ENCODE measurements around the gene SPAG16. TPM values are rescaled to one million over a fixed set of nuclear protein-coding genes. Genes with fewer than 3 reads are reported as not detected.

Gene SPAG16
- total RNA-seq, 2 donors from 2014 or later: 15.5 to 22.8 TPM

- 38 to 46% methylated on average over 2 of the region's 2 CpGs for WGBS, 2 donors
- TF ChIP-seq, protein P1, sequence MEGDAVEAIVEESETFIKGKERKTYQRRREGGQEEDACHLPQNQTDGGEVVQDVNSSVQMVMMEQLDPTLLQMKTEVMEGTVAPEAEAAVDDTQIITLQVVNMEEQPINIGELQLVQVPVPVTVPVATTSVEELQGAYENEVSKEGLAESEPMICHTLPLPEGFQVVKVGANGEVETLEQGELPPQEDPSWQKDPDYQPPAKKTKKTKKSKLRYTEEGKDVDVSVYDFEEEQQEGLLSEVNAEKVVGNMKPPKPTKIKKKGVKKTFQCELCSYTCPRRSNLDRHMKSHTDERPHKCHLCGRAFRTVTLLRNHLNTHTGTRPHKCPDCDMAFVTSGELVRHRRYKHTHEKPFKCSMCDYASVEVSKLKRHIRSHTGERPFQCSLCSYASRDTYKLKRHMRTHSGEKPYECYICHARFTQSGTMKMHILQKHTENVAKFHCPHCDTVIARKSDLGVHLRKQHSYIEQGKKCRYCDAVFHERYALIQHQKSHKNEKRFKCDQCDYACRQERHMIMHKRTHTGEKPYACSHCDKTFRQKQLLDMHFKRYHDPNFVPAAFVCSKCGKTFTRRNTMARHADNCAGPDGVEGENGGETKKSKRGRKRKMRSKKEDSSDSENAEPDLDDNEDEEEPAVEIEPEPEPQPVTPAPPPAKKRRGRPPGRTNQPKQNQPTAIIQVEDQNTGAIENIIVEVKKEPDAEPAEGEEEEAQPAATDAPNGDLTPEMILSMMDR (IDR thresholded peaks at IDR 0.05): no peak
- TF ChIP-seq POLR2A (IDR thresholded peaks at IDR 0.05): no peak
- DNase-seq: no peak
- no peaks in the 10 kb centered on the region for H3K4me1 ChIP-seq
- no peaks in the 10 kb centered on the region for H3K27me3 ChIP-seq
- no peaks in the 10 kb centered on the region for H3K9me3 ChIP-seq
- H3K4me3 ChIP-seq: no peak overlapping the region
- intact Hi-C loops (cut with DNase I): no loop called here
- no peaks in the 10 kb centered on the region for H3K36me3 ChIP-seq (replicated peaks in 1 of 2; ENCODE audit: insufficient read depth in 1 of 2, low read depth in 2 of 2)
- H3K27ac ChIP-seq: no peak overlapping the region
- ATAC-seq: no peak
These were observed 917.6 kb downstream of the SPAG16 start for GRCh38 chr2:214201892-214202291.

GRCh38 chr2:214203214-214203613, 919.0 kb downstream of the SPAG16 start:
- 45 to 50% methylated on average over 3 of the region's 3 CpGs for WGBS, 2 donors
- DNase-seq: no peak
- H3K36me3 ChIP-seq (replicated peaks in 1 of 2; ENCODE audit: insufficient read depth in 1 of 2, low read depth in 2 of 2): no peaks in the 10 kb centered on the region
- intact Hi-C loops (cut with DNase I): no loop called here
- H3K9me3 ChIP-seq: no peaks in the 10 kb centered on the region
- no peak overlapping the region for H3K27ac ChIP-seq
- TF ChIP-seq, protein P1 (IDR thresholded peaks at IDR 0.05): no peak
- TF ChIP-seq POLR2A (IDR thresholded peaks at IDR 0.05): no peak
- no peak for ATAC-seq
- no peaks in the 10 kb centered on the region for H3K4me1 ChIP-seq
- H3K27me3 ChIP-seq: no peaks in the 10 kb centered on the region
- H3K4me3 ChIP-seq: no peak overlapping the region

- WGBS, 2 donors: 66% methylated on average over 5 of the region's 5 CpGs
- H3K4me3 ChIP-seq: no peak overlapping the region
- H3K27me3 ChIP-seq: no peaks in the 10 kb centered on the region
- DNase-seq: no peak
- H3K36me3 ChIP-seq (replicated peaks in 1 of 2; ENCODE audit: insufficient read depth in 1 of 2, low read depth in 2 of 2): no peaks in the 10 kb centered on the region
- no peaks in the 10 kb centered on the region for H3K4me1 ChIP-seq
- ATAC-seq: no peak
- intact Hi-C loops (cut with DNase I): no loop called here
- no peak overlapping the region for H3K27ac ChIP-seq
- no peaks in the 10 kb centered on the region for H3K9me3 ChIP-seq
- TF ChIP-seq, protein P1 (IDR thresholded peaks at IDR 0.05): no peak
- no peak for TF ChIP-seq POLR2A (IDR thresholded peaks at IDR 0.05)
These were observed 919.6 kb downstream of the SPAG16 start for GRCh38 chr2:214203744-214204289.

- Histone ChIP-seq H3K36me3 (replicated peaks in 1 of 2; ENCODE audit: insufficient read depth in 1 of 2, low read depth in 2 of 2) (no peaks in the 10 kb centered on the region), H3K4me3 (no peak overlapping the region), H3K9me3 (no peaks in the 10 kb centered on the region), H3K27me3 (no peaks in the 10 kb centered on the region), H3K4me1 (no peaks in the 10 kb centered on the region), H3K27ac (no peak overlapping the region)
- intact Hi-C loops (cut with DNase I): no loop called here
- 88 to 92% methylated on average over 1 of the region's 1 CpG for WGBS, 2 donors
- TF ChIP-seq POLR2A (IDR thresholded peaks at IDR 0.05): no peak
- TF ChIP-seq, protein P1 (IDR thresholded peaks at IDR 0.05): no peak
- DNase-seq (no peak), ATAC-seq (no peak)
These were observed 930.8 kb downstream of the SPAG16 start for GRCh38 chr2:214215107-214215506.

DNA sequence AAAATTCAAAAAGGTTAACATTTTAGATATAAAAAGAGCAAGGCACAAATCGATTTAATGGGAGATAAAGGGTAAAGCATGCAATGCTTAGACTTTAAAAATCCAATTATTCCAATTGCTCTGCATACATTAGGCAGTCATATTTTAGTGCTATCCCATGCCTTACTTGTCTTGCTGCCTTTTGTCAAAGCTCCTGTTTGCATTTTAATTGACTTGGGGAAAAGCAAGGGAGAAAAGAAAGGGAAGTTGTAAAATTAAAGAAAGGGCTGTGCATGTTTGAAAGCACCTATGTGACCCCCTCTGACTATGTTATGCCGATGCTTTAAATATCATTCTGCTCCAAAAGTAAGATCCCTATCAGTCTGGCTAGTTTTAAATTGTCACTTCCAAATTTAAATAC, 932.9 kb downstream of the SPAG16 start:
- no peak for DNase-seq
- intact Hi-C loops (cut with DNase I): no loop called here
- H3K9me3 ChIP-seq: no peaks in the 10 kb centered on the region
- no peak for ATAC-seq
- no peaks in the 10 kb centered on the region for H3K4me1 ChIP-seq
- no peak overlapping the region for H3K4me3 ChIP-seq
- no peaks in the 10 kb centered on the region for H3K36me3 ChIP-seq (replicated peaks in 1 of 2; ENCODE audit: insufficient read depth in 1 of 2, low read depth in 2 of 2)
- no peaks in the 10 kb centered on the region for H3K27me3 ChIP-seq
- TF ChIP-seq POLR2A (IDR thresholded peaks at IDR 0.05): no peak
- TF ChIP-seq, protein P1 (IDR thresholded peaks at IDR 0.05): no peak
- no peak overlapping the region for H3K27ac ChIP-seq
- WGBS, 2 donors: 47 to 69% methylated on average over 2 of the region's 2 CpGs

All from body of pancreas (tissue), 4 donors.